Ascending aorta (tissue), 2 donors: Measurements from ENCODE around the gene EREG. TPM values are rescaled to one million over a fixed set of nuclear protein-coding genes. Genes with fewer than 3 reads are reported as not detected.

Source experiments
- DNase-seq, 2 donors: peaks; one replicate each; pipeline ENCODE4 v3.0.0-alpha.2; 2019; ENCODE audit warnings: low spot score in 2 of 2
- H3K27ac ChIP-seq, 2 donors: fragments of 200-600 bp; sonication (generic); one replicate each; pipeline ENCODE4 v1.5.1; 2016 to 2017; ENCODE audit warnings: mild to moderate bottlenecking in 1 of 2
- H3K27me3 ChIP-seq: fragments of 200-600 bp; sonication (generic); one replicate; pipeline ENCODE4 v1.5.1; 2017
- H3K36me3 ChIP-seq, 2 donors: fragments of 200-600 bp; sonication (generic); one replicate each; pipeline ENCODE4 v1.5.1; 2016
- H3K4me1 ChIP-seq, 2 donors: fragments of 200-600 bp; sonication (generic); one replicate each; pipeline ENCODE4 v1.5.1; 2016 to 2017; ENCODE audit warnings: mild to moderate bottlenecking in 1 of 2
- H3K4me3 ChIP-seq, 2 donors: fragments of 200-600 bp; sonication (generic); one replicate each; pipeline ENCODE4 v1.5.1; 2016 to 2017; ENCODE audit warnings: mild to moderate bottlenecking in 1 of 2
- H3K9me3 ChIP-seq, 2 donors: fragments of 200-600 bp; sonication (generic); one replicate each; pipeline ENCODE4 v1.5.1; 2016
- CTCF ChIP-seq, 3 experiments: fragments of 200-600 bp in 2 of 3; fragments of 450-650 bp in 1 of 3; sonication (generic) in 2 of 3; IDR thresholded peaks; one replicate each; pipeline ENCODE4 v1.5.1; 2016 to 2019; ENCODE audit warnings: antibody characterized with exemption in 3 of 3, mild to moderate bottlenecking in 1 of 3, moderate library complexity in 1 of 3
- intact Hi-C: fragments of 100-400 bp; cut with DNase I; formaldehyde crosslinking; loops from one replicate; pipeline ENCODE4 v1.15.1; 2023
- total RNA-seq: library from RNA; depleted of rRNA; stranded (reverse); fragments of >200 nt; gene quantifications from one replicate; pipeline ENCODE4 v1.1.0, GENCODE V29; 2016

Gene EREG
- total RNA-seq, 1 donor from 2014 or later, result not detected

GRCh38 chr4:74408639-74409038 lies 43.7 kb downstream of the EREG start:
- Histone ChIP-seq H3K27me3 (no peaks in the 10 kb centered on the region), H3K36me3 (no peaks in the 10 kb centered on the region), H3K4me1 (no peaks in the 10 kb centered on the region), H3K27ac (no peak overlapping the region), H3K4me3 (no peak overlapping the region), H3K9me3 (no peaks in the 10 kb centered on the region)
- no peak for DNase-seq
- TF ChIP-seq CTCF (IDR thresholded peaks at IDR 0.05), result no peak
- intact Hi-C loops, result no loop called here

- H3K9me3 ChIP-seq, result no peaks in the 10 kb centered on the region
- intact Hi-C loops, result no loop called here
Observed at GRCh38 chr4:74410272-74410671, 45.3 kb downstream of the EREG start.

GRCh38 chr4:74412225-74412624 lies 47.3 kb downstream of the EREG start:
- intact Hi-C loops, result no loop called here
- Histone ChIP-seq H3K4me3 (no peak overlapping the region), H3K4me1 (no peaks in the 10 kb centered on the region), H3K27me3 (no peaks in the 10 kb centered on the region), H3K27ac (no peak overlapping the region), H3K9me3 (no peaks in the 10 kb centered on the region), H3K36me3 (no peaks in the 10 kb centered on the region)
- TF ChIP-seq CTCF (IDR thresholded peaks at IDR 0.05), result no peak
- DNase-seq, result no peak

More at GRCh38 chr4:74410272-74410671, 45.3 kb downstream of the EREG start:
- H3K4me1 ChIP-seq, result no peaks in the 10 kb centered on the region
- DNase-seq, result no peak
- TF ChIP-seq CTCF (IDR thresholded peaks at IDR 0.05), result no peak
- H3K4me3 ChIP-seq, result no peak overlapping the region
- H3K27ac ChIP-seq, result no peak overlapping the region
- no peaks in the 10 kb centered on the region for H3K27me3 ChIP-seq
- no peaks in the 10 kb centered on the region for H3K36me3 ChIP-seq

- H3K27ac ChIP-seq, result no peak overlapping the region
- no peaks in the 10 kb centered on the region for H3K36me3 ChIP-seq
- intact Hi-C loops, result no loop called here
- H3K4me3 ChIP-seq, result no peak overlapping the region
- H3K4me1 ChIP-seq, result no peaks in the 10 kb centered on the region
- H3K9me3 ChIP-seq, result no peaks in the 10 kb centered on the region
- TF ChIP-seq CTCF (IDR thresholded peaks at IDR 0.05), result no peak
- DNase-seq, result no peak
- no peaks in the 10 kb centered on the region for H3K27me3 ChIP-seq
Observed at GRCh38 chr4:74413265-74413664, 48.3 kb downstream of the EREG start.

- no peaks in the 10 kb centered on the region for H3K9me3 ChIP-seq
- no peaks in the 10 kb centered on the region for H3K27me3 ChIP-seq
- H3K36me3 ChIP-seq, result no peaks in the 10 kb centered on the region
- H3K27ac ChIP-seq, result no peak overlapping the region
- intact Hi-C loops, result no loop called here
- no peak for TF ChIP-seq CTCF (IDR thresholded peaks at IDR 0.05)
- no peak for DNase-seq
- H3K4me1 ChIP-seq, result no peaks in the 10 kb centered on the region
- H3K4me3 ChIP-seq, result no peak overlapping the region
Observed at GRCh38 chr4:74414149-74414809, 49.3 kb downstream of the EREG start.
